Neural cell (in vitro differentiated cells): Measurements from ENCODE around the gene SND1. TPM values are rescaled to one million over a fixed set of nuclear protein-coding genes. Genes with fewer than 3 reads are reported as not detected.

Experiments used
- H2AFZ ChIP-seq: fragments of 200-600, 300-800 bp; sonication (generic), shearing (Covaris generic); 2 replicates; pipeline ENCODE4 v1.6.0; 2014; ENCODE audit warnings: low read depth, mild to moderate bottlenecking, antibody characterized with exemption, low read length, moderate library complexity
- H3F3A ChIP-seq: fragments of 200-600 bp; shearing (Covaris generic); 2 replicates; pipeline ENCODE4 v1.6.1; 2016; ENCODE audit warnings: mild to moderate bottlenecking, moderate library complexity, mixed read lengths, antibody characterized with exemption, low read length; ENCODE audit not compliant: insufficient read depth, poor library complexity, severe bottlenecking
- H3K27ac ChIP-seq: fragments of 200-600, 300-800 bp; sonication (generic), shearing (Covaris generic); 2 replicates; pipeline ENCODE4 v1.5.1; 2014; ENCODE audit warnings: mild to moderate bottlenecking, low read length, moderate library complexity
- H3K27me3 ChIP-seq: fragments of 300-800, 200-600 bp; sonication (generic), shearing (Covaris generic); 2 replicates; pipeline ENCODE4 v1.6.0; 2014; ENCODE audit warnings: mild to moderate bottlenecking, low read depth, low read length, moderate library complexity; ENCODE audit not compliant: insufficient read depth
- H3K36me3 ChIP-seq: fragments of 300-800, 200-600 bp; sonication (generic), shearing (Covaris generic); 2 replicates; pipeline ENCODE4 v1.5.1; 2014; ENCODE audit warnings: mild to moderate bottlenecking, antibody characterized with exemption, low read length, moderate library complexity; ENCODE audit not compliant: insufficient read depth
- H3K4me2 ChIP-seq: fragments of 300-800, 200-600 bp; sonication (generic), shearing (Covaris generic); 2 replicates; pipeline ENCODE4 v1.6.0; 2014; ENCODE audit warnings: mild to moderate bottlenecking, low read length
- H3K4me3 ChIP-seq: fragments of 300-800, 200-600 bp; sonication (generic), shearing (Covaris generic); 2 replicates; pipeline ENCODE4 v1.5.1; 2014; ENCODE audit warnings: mild to moderate bottlenecking, low read length, moderate library complexity
- H3K79me2 ChIP-seq: fragments of 200-600 bp; shearing (Covaris generic); replicated peaks from 2 replicates; pipeline ENCODE4 v1.6.0; 2014; ENCODE audit warnings: mild to moderate bottlenecking, low read length, moderate library complexity; ENCODE audit not compliant: insufficient read depth
- H3K9ac ChIP-seq: fragments of 300-800, 200-600 bp; sonication (generic), shearing (Covaris generic); 2 replicates; pipeline ENCODE4 v1.6.1; 2016; ENCODE audit warnings: mild to moderate bottlenecking, low read length, mixed read lengths
- H3K9me2 ChIP-seq: fragments of 200-600 bp; shearing (Covaris generic); 2 replicates; pipeline ENCODE4 v1.6.1; 2016; ENCODE audit warnings: mild to moderate bottlenecking, low read length, mixed read lengths; ENCODE audit not compliant: insufficient read depth
- H3K9me3 ChIP-seq: fragments of 200-600, 300-800 bp; sonication (generic), shearing (Covaris generic); 2 replicates; pipeline ENCODE4 v1.6.1; 2016; ENCODE audit warnings: mild to moderate bottlenecking, mixed run types, low read length, moderate library complexity, mixed read lengths
- H4K20me1 ChIP-seq: fragments of 200-600 bp; shearing (Covaris generic); 2 replicates; pipeline ENCODE4 v1.6.1; 2016; ENCODE audit warnings: mild to moderate bottlenecking, mixed run types; ENCODE audit not compliant: insufficient read depth
- CTCF ChIP-seq: fragments of 450-650 bp; IDR thresholded peaks from 2 replicates; pipeline ENCODE4 v1.5.1; 2014; ENCODE audit warnings: antibody characterized with exemption, mild to moderate bottlenecking, moderate library complexity; ENCODE audit not compliant: poor library complexity, severe bottlenecking
- EP300 ChIP-seq: fragments of 450-650 bp; conservative IDR thresholded peaks from 2 replicates; pipeline ENCODE4 v1.6.1; 2014; ENCODE audit warnings: antibody characterized with exemption, mild to moderate bottlenecking, moderate library complexity; ENCODE audit not compliant: poor library complexity, severe bottlenecking
- EZH2 ChIP-seq: fragments of 200-600, 300-800 bp; shearing (Covaris generic), sonication (generic); IDR thresholded peaks from 2 replicates; pipeline ENCODE4 v1.6.1; 2014; ENCODE audit warnings: antibody characterized with exemption, low read length, borderline replicate concordance, mild to moderate bottlenecking; ENCODE audit not compliant: insufficient read depth, poor library complexity, severe bottlenecking
- MXI1 ChIP-seq: fragments of 450-650 bp; conservative IDR thresholded peaks from 2 replicates; pipeline ENCODE4 v1.6.1; 2014; ENCODE audit warnings: antibody characterized with exemption, mild to moderate bottlenecking; ENCODE audit not compliant: poor library complexity, severe bottlenecking
- POLR2AphosphoS5 ChIP-seq: IDR thresholded peaks from 2 replicates; pipeline ENCODE4 v1.6.1; 2012
- RAD21 ChIP-seq: fragments of 450-650 bp; conservative IDR thresholded peaks from 2 replicates; pipeline ENCODE4 v1.6.1; 2014; ENCODE audit warnings: antibody characterized with exemption, mild to moderate bottlenecking, moderate library complexity
- REST ChIP-seq: IDR thresholded peaks from 2 replicates; pipeline ENCODE4 v1.6.1; 2012; ENCODE audit warnings: borderline replicate concordance
- SMC3 ChIP-seq: fragments of 450-650 bp; conservative IDR thresholded peaks from 2 replicates; pipeline ENCODE4 v1.6.1; 2014; ENCODE audit warnings: antibody characterized with exemption, mild to moderate bottlenecking, moderate library complexity; ENCODE audit not compliant: poor library complexity
- TAF1 ChIP-seq: IDR thresholded peaks from 2 replicates; pipeline ENCODE4 v1.6.1; 2012; ENCODE audit warnings: low read depth
- polyA plus RNA-seq: library from polyadenylated mRNA; depleted of rRNA; stranded (reverse); fragments of >200 nt; gene quantifications from 2 replicates; pipeline ENCODE4 v1.2.3, GENCODE V29; 2014

SND1 gene
- polyA plus RNA-seq, 1 donor from 2014 or later: 37.4 TPM

- Histone ChIP-seq H3K9ac (no peak overlapping the region), H3K36me3 (no peaks in the 10 kb centered on the region), H3K4me2 (no peak overlapping the region), H3K79me2 (no peaks in the 10 kb centered on the region), H4K20me1 (no peaks in the 10 kb centered on the region), H3F3A (no peaks in the 10 kb centered on the region), H3K9me3 (no peaks in the 10 kb centered on the region), H3K27ac (no peak overlapping the region), H2AFZ (no peak overlapping the region), H3K27me3 (no peaks in the 10 kb centered on the region), H3K4me3 (no peak overlapping the region), H3K9me2 (no peaks in the 10 kb centered on the region)
- no peak for TF ChIP-seq SMC3
- no peak for TF ChIP-seq MXI1
- TF ChIP-seq CTCF: no peak
- TF ChIP-seq TAF1: no peak
- TF ChIP-seq POLR2AphosphoS5: no peak
- TF ChIP-seq EP300: no peak
- TF ChIP-seq REST: no peak
- TF ChIP-seq RAD21: no peak
- no peak for TF ChIP-seq EZH2
Measured at GRCh38 chr7:128053991-128054390, 402.0 kb downstream of the SND1 start.

DNA sequence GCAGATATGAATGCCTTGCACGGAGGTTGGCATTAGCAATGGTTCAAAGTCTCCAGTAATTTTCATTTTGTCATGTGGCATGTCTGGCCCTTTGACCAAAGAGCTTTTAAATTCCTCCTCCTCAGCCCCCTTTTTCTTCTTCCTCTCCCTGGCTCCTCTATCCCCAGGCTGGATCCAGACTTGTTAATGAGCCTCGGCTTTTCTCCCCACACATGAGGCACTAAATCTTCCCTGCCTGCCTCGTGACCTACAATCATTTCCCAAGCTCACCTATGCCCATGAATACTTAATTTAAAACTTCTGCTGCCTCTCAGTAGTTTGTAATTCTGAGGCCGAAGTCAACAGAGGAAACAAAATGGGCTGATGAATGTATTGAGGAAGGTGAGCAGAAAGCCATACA, 402.5 kb downstream of the SND1 start:
- no peaks in the 10 kb centered on the region for H3K27me3 ChIP-seq
- no peak overlapping the region for H3K4me3 ChIP-seq
- H3K4me2 ChIP-seq: no peak overlapping the region
- TF ChIP-seq SMC3 (no peak), RAD21 (no peak), EZH2 (no peak)
- no peak overlapping the region for H3K9ac ChIP-seq
- H3K27ac ChIP-seq: no peak overlapping the region
- H3F3A ChIP-seq: no peaks in the 10 kb centered on the region
- H3K79me2 ChIP-seq: no peaks in the 10 kb centered on the region
- H3K9me2 ChIP-seq: no peaks in the 10 kb centered on the region
- no peak overlapping the region for H2AFZ ChIP-seq
- no peaks in the 10 kb centered on the region for H4K20me1 ChIP-seq
- no peaks in the 10 kb centered on the region for H3K36me3 ChIP-seq
- H3K9me3 ChIP-seq: no peaks in the 10 kb centered on the region

DNA sequence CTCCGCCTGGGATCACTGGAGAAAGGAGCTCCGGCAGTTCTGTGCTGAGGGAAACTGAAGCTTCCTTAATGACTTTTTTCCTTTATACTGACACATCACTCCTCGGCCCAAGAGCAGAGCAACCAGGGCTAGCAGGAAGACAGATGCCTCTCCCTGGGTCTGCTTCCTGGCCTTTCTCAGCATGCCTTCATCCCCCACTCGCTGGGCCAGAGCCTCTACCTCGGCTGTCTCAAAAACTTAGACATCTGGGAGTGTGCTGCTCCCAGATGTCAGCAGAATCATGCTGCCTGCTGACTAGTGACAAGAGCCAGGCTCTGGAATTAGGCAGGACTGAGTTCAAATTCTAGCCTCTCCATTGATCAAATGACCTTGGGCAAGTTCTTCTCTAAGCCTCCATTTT, 403.6 kb downstream of the SND1 start:
- no peak overlapping the region for H3K4me3 ChIP-seq
- H3K9ac ChIP-seq: no peak overlapping the region
- no peaks in the 10 kb centered on the region for H3F3A ChIP-seq
- H3K27me3 ChIP-seq: no peaks in the 10 kb centered on the region
- no peaks in the 10 kb centered on the region for H3K36me3 ChIP-seq
- no peak overlapping the region for H3K27ac ChIP-seq
- H4K20me1 ChIP-seq: no peaks in the 10 kb centered on the region
- no peaks in the 10 kb centered on the region for H3K9me2 ChIP-seq
- TF ChIP-seq SMC3: no peak
- TF ChIP-seq CTCF: no peak
- no peak for TF ChIP-seq POLR2AphosphoS5
- no peak for TF ChIP-seq MXI1
- TF ChIP-seq RAD21: no peak
- no peak for TF ChIP-seq EP300
- TF ChIP-seq TAF1: no peak
- TF ChIP-seq EZH2: no peak
- TF ChIP-seq REST: no peak
- H3K9me3 ChIP-seq: no peaks in the 10 kb centered on the region
- no peak overlapping the region for H3K4me2 ChIP-seq
- no peaks in the 10 kb centered on the region for H3K79me2 ChIP-seq
- H2AFZ ChIP-seq: no peak overlapping the region
